Small intestine (tissue), 4 donors: ENCODE results near the gene CMTR2. TPM values are rescaled to one million over a fixed set of nuclear protein-coding genes. Genes with fewer than 3 reads are reported as not detected.

Source experiments
- polyA plus RNA-seq, 4 donors: library from polyadenylated mRNA; stranded (reverse) in 3 of 4; unstranded in 1 of 4; fragments of 200-250 nt in 3 of 4; fragments of 120-200 nt in 1 of 4; gene quantifications; one replicate each; pipeline versions ENCODE4 v1.2.1 to v1.2.3, GENCODE V29; 2013
- donor health status: healthy with polysubstance abuse.
- donor health status: Bipolar disorder and iron deficiency.
- donor health status: healthy.

Gene CMTR2
- polyA plus RNA-seq, 4 donors: 8.7 to 36.3 (median 12.6) TPM

Other genes with a start within 250 kb of the CMTR2 start
- gene HYDIN, start 58.7 kb downstream of the CMTR2 start, polyA plus RNA-seq: 1 to 10 TPM in 1 of 4 donors, under 1 TPM in 1, not detected in 2; 0.12 to 3.1 TPM
- 1 to 10 TPM in 1 of 4 donors, not detected in 3; 3.3 TPM for gene CALB2, start 69.3 kb upstream of the CMTR2 start, polyA plus RNA-seq
- not detected for gene TLE7, start 152.7 kb upstream of the CMTR2 start, polyA plus RNA-seq
- 10 to 100 TPM in 1 of 4 donors, 1 to 10 TPM in 3; 3.5 to 10.8 (median 4.9) TPM for gene ZNF23, start 172.8 kb upstream of the CMTR2 start, polyA plus RNA-seq
- gene ZNF19, start 199.9 kb upstream of the CMTR2 start, polyA plus RNA-seq: 1 to 10 TPM; 1.3 to 8.3 (median 1.9) TPM
- under 1 TPM in 2 of 4 donors, not detected in 2; 0.06 to 0.15 TPM for gene CHST4, start 237.0 kb upstream of the CMTR2 start, polyA plus RNA-seq